MCF 10A (cell line): ENCODE data around the gene PDF. TPM values are rescaled to one million over a fixed set of nuclear protein-coding genes. Genes with fewer than 3 reads are reported as not detected.

Source experiments
- BruUV-seq: library from RNA; stranded (reverse); fragments of 400-500 nt; replicated peaks from 2 replicates; lab custom pipeline; 2021; lab: Mats Ljungman, UMichigan
- CTCF ChIA-PET: fragments of 300-600 bp; sonication (Branson Sonifier 250); formaldehyde crosslinking; extraction: SDS; loops from one replicate; lab custom pipeline; 2021; ENCODE audit warnings: antibody characterized with exemption, inconsistent platforms; lab: Yijun Ruan, JAX
- POLR2A ChIA-PET: fragments of 300-600, 350-650 bp; sonication (Branson Sonifier 250); formaldehyde crosslinking; extraction: SDS; loops from one replicate; lab custom pipeline; 2020; ENCODE audit warnings: antibody characterized with exemption, inconsistent platforms; lab: Yijun Ruan, JAX
- DNase-seq: peaks from one replicate; pipeline ENCODE4 v3.0.0-alpha.2; 2018; ENCODE audit not compliant: unreplicated experiment
- H3K27ac Mint-ChIP-seq: one replicate; pipeline ENCODE4 v1.8.0; 2022; ENCODE audit warnings: mild to moderate bottlenecking, low read depth, mixed read lengths; ENCODE audit not compliant: unreplicated experiment
- H3K27me3 Mint-ChIP-seq: one replicate; pipeline ENCODE4 v1.8.0; 2022; ENCODE audit warnings: mixed read lengths; ENCODE audit not compliant: insufficient read depth, unreplicated experiment
- H3K36me3 Mint-ChIP-seq: one replicate; pipeline ENCODE4 v1.8.0; 2022; ENCODE audit warnings: mild to moderate bottlenecking, moderate library complexity, mixed read lengths; ENCODE audit not compliant: insufficient read depth, unreplicated experiment
- H3K4me1 Mint-ChIP-seq: one replicate; pipeline ENCODE4 v1.8.0; 2022; ENCODE audit warnings: mixed read lengths; ENCODE audit not compliant: insufficient read depth, unreplicated experiment
- H3K4me3 Mint-ChIP-seq: one replicate; pipeline ENCODE4 v1.8.0; 2022; ENCODE audit warnings: mild to moderate bottlenecking, moderate library complexity, mixed read lengths; ENCODE audit not compliant: unreplicated experiment
- H3K9me3 Mint-ChIP-seq: one replicate; pipeline ENCODE4 v1.8.0; 2022; ENCODE audit warnings: mixed read lengths; ENCODE audit not compliant: unreplicated experiment
- intact Hi-C: fragments of 100-400 bp; cut with micrococcal nuclease; formaldehyde crosslinking; loops from 2 replicates; pipeline ENCODE4 v1.14.1; 2022
- total RNA-seq: library from RNA; stranded (reverse); gene quantifications from 2 replicates; pipeline ENCODE4 v1.2.3, GENCODE V29; 2022
- TF ChIP-seq, protein P1 (sequence below): fragments of 200-600 bp; IDR thresholded peaks from one replicate; pipeline ENCODE4 v1.8.0; 2022; ENCODE audit warnings: antibody characterized with exemption, mild to moderate bottlenecking; ENCODE audit not compliant: unreplicated experiment

PDF gene
- total RNA-seq, 1 experiment from 2014 or later, result 24.8 TPM

- H3K4me3 Mint-ChIP-seq, result no peak overlapping the region
- intact Hi-C loops, result no loop called here
- TF ChIP-seq, protein P1, sequence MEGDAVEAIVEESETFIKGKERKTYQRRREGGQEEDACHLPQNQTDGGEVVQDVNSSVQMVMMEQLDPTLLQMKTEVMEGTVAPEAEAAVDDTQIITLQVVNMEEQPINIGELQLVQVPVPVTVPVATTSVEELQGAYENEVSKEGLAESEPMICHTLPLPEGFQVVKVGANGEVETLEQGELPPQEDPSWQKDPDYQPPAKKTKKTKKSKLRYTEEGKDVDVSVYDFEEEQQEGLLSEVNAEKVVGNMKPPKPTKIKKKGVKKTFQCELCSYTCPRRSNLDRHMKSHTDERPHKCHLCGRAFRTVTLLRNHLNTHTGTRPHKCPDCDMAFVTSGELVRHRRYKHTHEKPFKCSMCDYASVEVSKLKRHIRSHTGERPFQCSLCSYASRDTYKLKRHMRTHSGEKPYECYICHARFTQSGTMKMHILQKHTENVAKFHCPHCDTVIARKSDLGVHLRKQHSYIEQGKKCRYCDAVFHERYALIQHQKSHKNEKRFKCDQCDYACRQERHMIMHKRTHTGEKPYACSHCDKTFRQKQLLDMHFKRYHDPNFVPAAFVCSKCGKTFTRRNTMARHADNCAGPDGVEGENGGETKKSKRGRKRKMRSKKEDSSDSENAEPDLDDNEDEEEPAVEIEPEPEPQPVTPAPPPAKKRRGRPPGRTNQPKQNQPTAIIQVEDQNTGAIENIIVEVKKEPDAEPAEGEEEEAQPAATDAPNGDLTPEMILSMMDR, result no peak
- peaks cover 6% of the 10 kb centered on the region for H3K4me1 Mint-ChIP-seq
- ChIA-PET POLR2A (interaction anchor here (0.6 to 9.1 kb wide), 3 partner anchors 10 to 44 kb away, joined by 4 to 75 read pairs (median 5); partner anchors contain the start of gene PDF), CTCF (interaction anchor here (0.6 kb wide), 1 partner anchor 444 kb away, joined by 3 read pairs; the partner anchor contains the start of gene WWP2)
- no TSS peak for BruUV-seq
- no peaks in the 10 kb centered on the region for H3K9me3 Mint-ChIP-seq
- peaks cover 72% of the 10 kb centered on the region for H3K36me3 Mint-ChIP-seq
- DNase-seq, result no peak
- H3K27ac Mint-ChIP-seq, result no peak overlapping the region
- H3K27me3 Mint-ChIP-seq, result no peaks in the 10 kb centered on the region
Observed at GRCh38 chr16:69318177-69318910, 12.0 kb downstream of the PDF start.

DNA sequence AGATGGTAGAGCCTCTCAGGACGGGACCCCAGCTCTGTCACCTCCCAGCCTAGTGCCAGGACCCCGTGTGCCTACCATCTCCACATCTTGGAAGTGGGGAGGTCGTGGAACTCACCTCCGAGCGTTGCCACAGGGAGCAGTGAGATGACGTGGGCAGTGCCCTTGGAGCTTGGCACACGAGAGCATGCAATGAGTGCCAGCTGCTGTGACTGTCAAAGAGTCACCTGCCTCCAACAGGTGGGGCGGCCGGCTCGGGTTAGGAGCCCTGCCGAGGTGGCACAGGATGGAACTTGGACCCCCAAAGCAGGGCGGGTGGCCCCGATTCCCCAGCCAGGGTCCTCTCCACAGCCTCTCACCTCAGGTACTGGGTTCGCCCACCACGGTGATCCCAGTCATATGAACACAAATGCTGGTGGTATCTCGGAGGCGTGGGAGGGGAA, 13.8 kb downstream of the PDF start:
- no peak overlapping the region for H3K4me3 Mint-ChIP-seq
- POLR2A ChIA-PET, result interaction anchor here (9.1 kb wide), 1 partner anchor 12 kb away, joined by 75 read pairs; the partner anchor contains the start of gene PDF
- H3K36me3 Mint-ChIP-seq, result peaks cover 60% of the 10 kb centered on the region
- CTCF ChIA-PET, result no interaction called here
- DNase-seq, result no peak
- H3K27ac Mint-ChIP-seq, result no peak overlapping the region
- TF ChIP-seq, protein P1, result no peak
- H3K4me1 Mint-ChIP-seq, result peaks cover 16% of the 10 kb centered on the region
- no peaks in the 10 kb centered on the region for H3K27me3 Mint-ChIP-seq
- H3K9me3 Mint-ChIP-seq, result no peaks in the 10 kb centered on the region
- BruUV-seq, result no TSS peak
- intact Hi-C loops, result no loop called here

DNA sequence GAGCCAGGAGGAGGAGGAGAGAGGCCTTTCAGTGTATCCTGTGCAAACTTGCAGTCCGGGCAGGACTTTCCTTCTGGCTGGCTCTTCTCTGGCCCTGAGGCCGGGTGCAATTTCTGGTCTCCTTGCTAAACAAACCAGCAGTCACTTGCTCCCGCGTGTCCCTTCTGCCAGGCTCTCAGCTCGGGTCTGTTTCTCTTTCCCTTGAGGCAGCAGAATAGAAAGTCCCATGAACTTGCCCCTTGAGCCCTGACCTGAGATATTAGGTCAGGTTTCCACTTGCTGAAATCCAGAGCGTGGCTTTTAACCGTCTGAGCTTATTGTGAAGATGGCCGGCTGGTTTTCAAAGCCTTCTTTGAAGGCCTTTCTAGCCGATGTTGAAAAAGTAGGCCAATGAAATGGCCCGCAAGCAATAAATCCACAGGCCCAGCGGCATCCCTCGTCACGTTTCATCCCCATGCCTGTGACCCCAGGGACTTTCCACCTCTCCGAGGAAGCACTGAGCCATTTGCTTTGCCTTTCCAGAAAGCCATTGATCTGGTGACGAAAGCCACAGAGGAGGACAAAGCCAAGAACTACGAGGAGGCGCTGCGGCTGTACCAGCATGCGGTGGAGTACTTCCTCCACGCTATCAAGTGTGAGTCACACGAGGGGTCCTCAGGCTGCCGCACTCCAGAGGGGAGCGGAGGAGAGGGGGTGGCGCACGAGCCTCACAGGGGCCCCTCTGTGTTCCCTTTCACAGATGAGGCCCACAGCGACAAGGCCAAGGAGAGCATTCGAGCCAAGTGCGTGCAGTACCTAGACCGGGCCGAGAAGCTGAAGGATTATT, 14.7 kb downstream of the PDF start:
- BruUV-seq, result no TSS peak

More for the DNA sequence above, 14.7 kb downstream of the PDF start:
- no peaks in the 10 kb centered on the region for H3K9me3 Mint-ChIP-seq
- H3K4me1 Mint-ChIP-seq, result peaks cover 16% of the 10 kb centered on the region
- intact Hi-C loops, result no loop called here
- no peak overlapping the region for H3K27ac Mint-ChIP-seq
- no peaks in the 10 kb centered on the region for H3K27me3 Mint-ChIP-seq
- peaks cover 51% of the 10 kb centered on the region for H3K36me3 Mint-ChIP-seq
- no peak for DNase-seq
- no peak overlapping the region for H3K4me3 Mint-ChIP-seq
- TF ChIP-seq, protein P1, result no peak
- ChIA-PET POLR2A (interaction anchor here (0.9 to 9.1 kb wide), 2 partner anchors 12 to 18 kb away, joined by 3 to 75 read pairs; partner anchors contain the start of gene PDF), CTCF (no interaction called here)
